HL-60 (cell line): ENCODE data around the gene FRRS1L.

Experiments
- DNase-seq, 2 experiments: peaks; one replicate each; pipeline ENCODE4 v3.0.0-alpha.2; 2010 to 2020; ENCODE audit warnings: low read depth in 1 of 2, low spot score in 1 of 2
- H3K27ac ChIP-seq: fragments of 250-450 bp; sonication (Bioruptor Pico); replicated peaks from 2 replicates; pipeline ENCODE4 v1.5.1; 2020; ENCODE audit warnings: mild to moderate bottlenecking, moderate library complexity
- H3K27me3 ChIP-seq: fragments of 250-450 bp; sonication (Bioruptor Pico); 2 replicates; pipeline ENCODE4 v1.5.1; 2021; ENCODE audit warnings: mild to moderate bottlenecking, moderate library complexity; ENCODE audit not compliant: insufficient read depth, poor library complexity, severe bottlenecking
- H3K4me3 ChIP-seq: replicated peaks from 2 replicates; pipeline ENCODE4 v1.5.1; 2011; ENCODE audit warnings: mild to moderate bottlenecking, control low read depth, low read length; ENCODE audit not compliant: insufficient read depth
- CTCF ChIP-seq: IDR thresholded peaks from one replicate; pipeline ENCODE4 v1.5.1; 2011; ENCODE audit warnings: low read length, control low read depth, inconsistent platforms; ENCODE audit not compliant: insufficient read depth
- GABPA ChIP-seq: IDR thresholded peaks from 2 replicates; pipeline ENCODE4 v1.6.1; 2012; ENCODE audit warnings: low read depth
- POLR2AphosphoS5 ChIP-seq: IDR thresholded peaks from 2 replicates; pipeline ENCODE4 v1.6.1; 2012; ENCODE audit warnings: low read depth
- SPI1 ChIP-seq: IDR thresholded peaks from 2 replicates; pipeline ENCODE4 v1.6.1; 2012; ENCODE audit warnings: low read depth, mild to moderate bottlenecking, borderline replicate concordance
- TF ChIP-seq, protein P1 (sequence below): IDR thresholded peaks from 2 replicates; pipeline ENCODE4 v1.6.1; 2012; ENCODE audit warnings: low read depth; ENCODE audit not compliant: insufficient replicate concordance

Gene FRRS1L

DNA sequence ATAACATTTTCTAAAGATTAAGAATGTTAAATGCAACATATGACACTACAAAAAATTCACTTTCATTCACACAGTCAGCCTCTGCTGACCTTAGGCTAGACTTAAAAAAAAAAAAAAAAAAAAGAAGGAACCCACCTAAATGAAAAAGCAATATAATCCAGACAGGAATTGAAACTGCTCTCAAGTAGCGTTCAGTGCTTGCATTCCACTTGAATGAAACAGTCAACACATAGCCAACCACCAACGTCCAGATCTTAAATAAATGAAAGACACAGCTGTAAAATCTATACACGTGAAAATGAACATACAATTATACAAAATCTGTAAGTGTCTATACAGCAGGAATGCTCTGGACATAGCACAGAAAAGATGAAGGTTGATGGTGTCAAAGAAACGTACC is 58.7 kb downstream of the FRRS1L start:
- TF ChIP-seq, protein P1, sequence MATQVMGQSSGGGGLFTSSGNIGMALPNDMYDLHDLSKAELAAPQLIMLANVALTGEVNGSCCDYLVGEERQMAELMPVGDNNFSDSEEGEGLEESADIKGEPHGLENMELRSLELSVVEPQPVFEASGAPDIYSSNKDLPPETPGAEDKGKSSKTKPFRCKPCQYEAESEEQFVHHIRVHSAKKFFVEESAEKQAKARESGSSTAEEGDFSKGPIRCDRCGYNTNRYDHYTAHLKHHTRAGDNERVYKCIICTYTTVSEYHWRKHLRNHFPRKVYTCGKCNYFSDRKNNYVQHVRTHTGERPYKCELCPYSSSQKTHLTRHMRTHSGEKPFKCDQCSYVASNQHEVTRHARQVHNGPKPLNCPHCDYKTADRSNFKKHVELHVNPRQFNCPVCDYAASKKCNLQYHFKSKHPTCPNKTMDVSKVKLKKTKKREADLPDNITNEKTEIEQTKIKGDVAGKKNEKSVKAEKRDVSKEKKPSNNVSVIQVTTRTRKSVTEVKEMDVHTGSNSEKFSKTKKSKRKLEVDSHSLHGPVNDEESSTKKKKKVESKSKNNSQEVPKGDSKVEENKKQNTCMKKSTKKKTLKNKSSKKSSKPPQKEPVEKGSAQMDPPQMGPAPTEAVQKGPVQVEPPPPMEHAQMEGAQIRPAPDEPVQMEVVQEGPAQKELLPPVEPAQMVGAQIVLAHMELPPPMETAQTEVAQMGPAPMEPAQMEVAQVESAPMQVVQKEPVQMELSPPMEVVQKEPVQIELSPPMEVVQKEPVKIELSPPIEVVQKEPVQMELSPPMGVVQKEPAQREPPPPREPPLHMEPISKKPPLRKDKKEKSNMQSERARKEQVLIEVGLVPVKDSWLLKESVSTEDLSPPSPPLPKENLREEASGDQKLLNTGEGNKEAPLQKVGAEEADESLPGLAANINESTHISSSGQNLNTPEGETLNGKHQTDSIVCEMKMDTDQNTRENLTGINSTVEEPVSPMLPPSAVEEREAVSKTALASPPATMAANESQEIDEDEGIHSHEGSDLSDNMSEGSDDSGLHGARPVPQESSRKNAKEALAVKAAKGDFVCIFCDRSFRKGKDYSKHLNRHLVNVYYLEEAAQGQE, result no peak
- TF ChIP-seq GABPA (no peak), CTCF (no peak), SPI1 (no peak), POLR2AphosphoS5 (no peak)
- DNase-seq, result no peak
- no peak overlapping the region for H3K4me3 ChIP-seq
- H3K27me3 ChIP-seq, result no peaks in the 10 kb centered on the region
- H3K27ac ChIP-seq, result no peak overlapping the region

GRCh38 chr9:109107402-109108240 is 59.4 kb downstream of the FRRS1L start:
- Histone ChIP-seq H3K27me3 (no peaks in the 10 kb centered on the region), H3K4me3 (no peak overlapping the region), H3K27ac (no peak overlapping the region)
- TF ChIP-seq CTCF, result no peak
- TF ChIP-seq GABPA, result no peak
- TF ChIP-seq POLR2AphosphoS5, result no peak
- TF ChIP-seq SPI1, result no peak
- TF ChIP-seq, protein P1, result no peak
- no peak for DNase-seq

DNA sequence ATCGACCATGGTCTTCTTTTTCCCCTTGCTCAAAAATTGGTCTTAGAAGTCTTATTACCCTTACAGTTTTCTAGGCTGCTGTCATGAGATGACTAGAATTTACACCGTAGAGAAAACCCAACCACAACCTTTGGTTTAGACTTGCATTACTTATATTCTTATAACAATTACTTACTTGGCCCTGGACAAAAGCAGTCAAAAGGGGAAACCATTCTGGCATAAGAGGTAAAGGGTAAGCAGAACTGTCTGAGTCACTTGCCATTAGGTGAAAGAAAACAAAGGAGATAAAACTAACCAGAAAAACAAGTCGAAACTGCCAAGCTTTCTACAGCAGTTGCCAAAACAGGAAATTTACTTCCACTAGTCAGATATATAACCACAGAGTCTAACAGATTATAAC is 65.2 kb downstream of the FRRS1L start:
- DNase-seq, result no peak
- Histone ChIP-seq H3K27ac (no peak overlapping the region), H3K27me3 (no peaks in the 10 kb centered on the region), H3K4me3 (no peak overlapping the region)
- TF ChIP-seq SPI1, result peak; percentile 9; the same call in 1 of the 2 replicates
- TF ChIP-seq GABPA, result no peak

- no peak for DNase-seq
- TF ChIP-seq, protein P1, result no peak
- Histone ChIP-seq H3K4me3 (no peak overlapping the region), H3K27ac (no peak overlapping the region), H3K27me3 (no peaks in the 10 kb centered on the region)
Observed at GRCh38 chr9:109101202-109101595, 65.8 kb downstream of the FRRS1L start.
